Vagina (tissue), 2 donors: Measurements from ENCODE around the gene TUBB.

Experiments used
- CTCF ChIP-seq, 3 experiments: fragments of 450-650 bp in 2 of 3; fragments of 200-600 bp in 1 of 3; sonication (generic) in 1 of 3; IDR thresholded peaks; one replicate each; pipeline ENCODE4 v1.5.1; 2017 to 2019; ENCODE audit warnings: antibody characterized with exemption in 3 of 3, mild to moderate bottlenecking in 2 of 3, moderate library complexity in 2 of 3
- POLR2AphosphoS5 ChIP-seq, 2 donors: sonication (generic); formaldehyde crosslinking; IDR thresholded peaks; one replicate each; pipeline ENCODE4 v1.9.0; 2017; ENCODE audit warnings: antibody characterized with exemption in 2 of 2, mild to moderate bottlenecking in 2 of 2, low read depth in 1 of 2; ENCODE audit not compliant: insufficient read depth in 1 of 2

- TF ChIP-seq CTCF (IDR thresholded peaks at IDR 0.05) (no peak), POLR2AphosphoS5 (IDR thresholded peaks at IDR 0.05; ENCODE audit: insufficient read depth in 1 of 2, low read depth in 1 of 2) (no peak)
Observed at GRCh38 chr6:30711758-30712380, 8.3 kb upstream of the TUBB start.
